CD14-positive monocyte (primary cell): ENCODE data around the gene RNU6-9. TPM values are rescaled to one million over a fixed set of nuclear protein-coding genes. Genes with fewer than 3 reads are reported as not detected.
A peak's percentile ranks its signal among the peaks of the same experiment; 100 is the strongest.

Experiments used
- DNase-seq, 3 donors: peaks; one replicate each; pipeline ENCODE4 v3.0.0-alpha.2; 2011 to 2022
- H2AFZ ChIP-seq: 2 replicates; pipeline ENCODE4 v1.6.0; 2012; ENCODE audit warnings: mild to moderate bottlenecking, low read depth, low read length, inconsistent platforms; ENCODE audit not compliant: insufficient read depth, poor library complexity, severe bottlenecking
- H3K27ac ChIP-seq, 2 donors: 1 replicate in 1 of 2; 2 replicates in 1 of 2; pipeline ENCODE4 v1.5.1; 2012 to 2013; ENCODE audit warnings: low read length in 2 of 2, control low read depth in 1 of 2, inconsistent platforms in 1 of 2, low read depth in 1 of 2, mild to moderate bottlenecking in 1 of 2
- H3K27me3 ChIP-seq, 2 donors: one replicate each; pipeline versions ENCODE4 v1.6.0 to v1.6.1; 2011 to 2013; ENCODE audit warnings: low read length in 2 of 2; ENCODE audit not compliant: control insufficient read depth in 2 of 2, insufficient read depth in 2 of 2
- H3K36me3 ChIP-seq, 2 donors: replicated peaks in 1 of 2; 1 replicate in 1 of 2; 2 replicates in 1 of 2; pipeline versions ENCODE4 v1.5.1 to v1.6.1; 2012 to 2013; ENCODE audit warnings: low read length in 2 of 2, control low read depth in 1 of 2, inconsistent platforms in 1 of 2, mild to moderate bottlenecking in 1 of 2; ENCODE audit not compliant: insufficient read depth in 2 of 2, control insufficient read depth in 1 of 2
- H3K4me1 ChIP-seq, 2 donors: 1 replicate in 1 of 2; 2 replicates in 1 of 2; pipeline versions ENCODE4 v1.5.1 to v1.6.1; 2012 to 2013; ENCODE audit warnings: low read length in 2 of 2, control low read depth in 1 of 2, inconsistent platforms in 1 of 2, mild to moderate bottlenecking in 1 of 2, moderate library complexity in 1 of 2; ENCODE audit not compliant: insufficient read depth in 2 of 2, control insufficient read depth in 1 of 2
- H3K4me2 ChIP-seq: replicated peaks from 2 replicates; pipeline ENCODE3; 2012; ENCODE audit warnings: low read length, moderate library complexity, mild to moderate bottlenecking; ENCODE audit not compliant: poor library complexity, severe bottlenecking; ENCODE audit errors: extremely low read depth
- H3K4me3 ChIP-seq, 3 experiments: fragments of 200-600 bp in 1 of 3; sonication (generic) in 1 of 3; replicated peaks in 1 of 3; 1 replicate in 2 of 3; 2 replicates in 1 of 3; pipeline ENCODE4 v1.5.1; 2011 to 2013; ENCODE audit warnings: low read length in 3 of 3, mild to moderate bottlenecking in 3 of 3, control low read depth in 2 of 3, low read depth in 2 of 3, inconsistent platforms in 1 of 3, moderate library complexity in 1 of 3
- H3K79me2 ChIP-seq: 2 replicates; pipeline ENCODE4 v1.6.0; 2012; ENCODE audit warnings: mild to moderate bottlenecking, control low read depth, inconsistent platforms, low read length, moderate library complexity; ENCODE audit not compliant: insufficient read depth
- H3K9ac ChIP-seq: 2 replicates; pipeline ENCODE4 v1.6.0; 2017; ENCODE audit warnings: low read length, mild to moderate bottlenecking; ENCODE audit not compliant: insufficient read depth, poor library complexity, severe bottlenecking
- H3K9me3 ChIP-seq, 2 donors: replicated peaks in 1 of 2; 1 replicate in 1 of 2; 2 replicates in 1 of 2; pipeline versions ENCODE4 v1.5.1 to v1.6.1; 2012 to 2013; ENCODE audit warnings: low read length in 2 of 2, control low read depth in 1 of 2; ENCODE audit not compliant: control insufficient read depth in 1 of 2, insufficient read depth in 1 of 2
- H4K20me1 ChIP-seq: 2 replicates; pipeline ENCODE4 v1.6.0; 2012; ENCODE audit warnings: mild to moderate bottlenecking, low read length, control low read depth, moderate library complexity; ENCODE audit not compliant: insufficient read depth
- H3K27ac Mint-ChIP-seq, 7 donors: one replicate each; pipeline ENCODE4 v1.8.0; 2020; ENCODE audit warnings: mild to moderate bottlenecking in 7 of 7, mixed read lengths in 7 of 7, moderate library complexity in 6 of 7, inconsistent platforms in 2 of 7
- H3K27me3 Mint-ChIP-seq, 3 donors: one replicate each; pipeline ENCODE4 v1.8.0; 2021 to 2022; ENCODE audit warnings: low read depth in 3 of 3, mild to moderate bottlenecking in 3 of 3, mixed read lengths in 3 of 3, moderate library complexity in 3 of 3, inconsistent platforms in 1 of 3
- H3K36me3 Mint-ChIP-seq, 2 donors: one replicate each; pipeline ENCODE4 v1.8.0; 2020; ENCODE audit warnings: mixed read lengths in 2 of 2, inconsistent platforms in 1 of 2, mild to moderate bottlenecking in 1 of 2
- H3K4me1 Mint-ChIP-seq: one replicate; pipeline ENCODE4 v1.8.0; 2020; ENCODE audit warnings: mild to moderate bottlenecking, mixed read lengths
- H3K4me3 Mint-ChIP-seq, 2 donors: one replicate each; pipeline ENCODE4 v1.8.0; 2020; ENCODE audit warnings: mild to moderate bottlenecking in 2 of 2, mixed read lengths in 2 of 2, moderate library complexity in 1 of 2
- H3K9me3 Mint-ChIP-seq, 7 donors: one replicate each; pipeline ENCODE4 v1.8.0; 2020 to 2022; ENCODE audit warnings: mixed read lengths in 7 of 7, mild to moderate bottlenecking in 6 of 7, moderate library complexity in 6 of 7, inconsistent platforms in 2 of 7
- CTCF ChIP-seq: fragments of 200-600 bp; IDR thresholded peaks from one replicate; pipeline ENCODE4 v1.8.0; 2022; ENCODE audit warnings: antibody characterized with exemption, mild to moderate bottlenecking
- WGBS: methylation state at CpG from one replicate; pipeline ENCODE4 v1.1.5; 2013; ENCODE audit warnings: missing lambda C conversion rate; ENCODE audit not compliant: insufficient coverage; 5-methylcytosine and 5-hydroxymethylcytosine counted together
- intact Hi-C, 2 donors: fragments of 100-400 bp; cut with micrococcal nuclease; formaldehyde crosslinking; loops; one replicate each; pipeline versions ENCODE4 v1.15.0 to v1.15.1; 2023
- polyA plus RNA-seq, 3 donors: library from polyadenylated mRNA; depleted of rRNA in 1 of 3; unstranded in 2 of 3; stranded (reverse) in 1 of 3; fragments of 300-500 nt in 2 of 3; fragments of >200 nt in 1 of 3; fragmentation: Illumina TruSeq in 2 of 3; gene quantifications; 1 replicate in 2 of 3; 2 replicates in 1 of 3; pipeline ENCODE4 v1.2.3, GENCODE V29; 2012 to 2021

RNU6-9 gene
- polyA plus RNA-seq, 3 donors = not detected

DNA sequence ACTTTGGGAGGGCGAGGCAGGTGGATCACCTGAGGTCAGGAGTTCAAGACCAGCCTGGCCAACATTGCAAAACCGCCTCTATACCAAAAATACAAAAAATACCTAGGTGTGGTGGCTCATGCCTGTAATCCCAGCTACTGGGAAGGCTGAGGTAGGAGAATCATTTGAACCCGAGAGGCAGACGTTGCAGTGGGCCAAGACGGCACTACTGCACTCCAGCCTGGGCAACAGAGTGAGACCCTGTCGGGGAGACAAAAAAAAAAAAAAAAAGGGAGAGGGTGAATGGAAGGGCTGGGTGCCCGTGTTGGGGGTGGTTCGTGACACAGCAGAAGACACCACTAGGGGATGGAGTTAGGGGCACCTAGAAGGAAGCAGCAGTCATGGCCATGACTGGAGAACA is 23.0 kb upstream of the RNU6-9 start:
- Histone ChIP-seq H3K27me3 (peaks cover 0 to 11% of the 10 kb centered on the region in 2 donors), H4K20me1 (peaks cover 49% of the 10 kb centered on the region), H3K9me3 (no peaks in the 10 kb centered on the region), H3K4me1 (peaks cover 8 to 10% of the 10 kb centered on the region in 2 donors), H3K9ac (no peak overlapping the region), H3K79me2 (no peaks in the 10 kb centered on the region), H2AFZ (no peak overlapping the region), H3K4me2 (no peak overlapping the region), H3K4me3 (no peak overlapping the region), H3K27ac (no peak overlapping the region), H3K36me3 (peaks cover 10 to 23% of the 10 kb centered on the region in 2 donors)
- H3K27me3 Mint-ChIP-seq = peaks cover 0 to 5% (median 2%) of the 10 kb centered on the region in 3 donors
- TF ChIP-seq CTCF = no peak
- no peak overlapping the region for H3K4me3 Mint-ChIP-seq
- H3K27ac Mint-ChIP-seq = peak overlapping the region in 2 of 7 donors; percentile 23 to 75
- no peak for DNase-seq
- peaks cover 6% of the 10 kb centered on the region for H3K4me1 Mint-ChIP-seq
- intact Hi-C loops = no loop called here
- H3K36me3 Mint-ChIP-seq = peaks cover 31 to 52% of the 10 kb centered on the region in 2 donors
- H3K9me3 Mint-ChIP-seq = no peaks in the 10 kb centered on the region
- 96% methylated on average over 5 of the region's 8 CpGs for WGBS

GRCh38 chr19:870963-871401 is 22.3 kb upstream of the RNU6-9 start:
- Histone ChIP-seq H3K4me3 (no peak overlapping the region), H3K9me3 (no peaks in the 10 kb centered on the region), H3K4me2 (no peak overlapping the region), H4K20me1 (peaks cover 44% of the 10 kb centered on the region), H3K9ac (no peak overlapping the region), H3K27me3 (peaks cover 0 to 6% of the 10 kb centered on the region in 2 donors), H2AFZ (no peak overlapping the region), H3K27ac (no peak overlapping the region), H3K36me3 (peaks cover 10 to 29% of the 10 kb centered on the region in 2 donors), H3K4me1 (peaks cover 8 to 10% of the 10 kb centered on the region in 2 donors), H3K79me2 (no peaks in the 10 kb centered on the region)
- Mint-ChIP-seq H3K4me3 (no peak overlapping the region), H3K9me3 (no peaks in the 10 kb centered on the region), H3K27me3 (peaks cover 0 to 3% (median 2%) of the 10 kb centered on the region in 3 donors), H3K36me3 (peaks cover 33 to 55% of the 10 kb centered on the region in 2 donors), H3K27ac (no peak overlapping the region), H3K4me1 (peaks cover 6% of the 10 kb centered on the region)
- DNase-seq = no peak
- 98% methylated on average over 27 of the region's 28 CpGs for WGBS
- TF ChIP-seq CTCF = no peak
- intact Hi-C loops = no loop called here
